Neuronal stem cell (in vitro differentiated cells): ENCODE measurements around the gene ELMO1.

Source experiments
- DNase-seq: peaks from one replicate; pipeline ENCODE4 v3.0.0-alpha.2; 2013; ENCODE audit warnings: low spot score
- H2AFZ ChIP-seq: one replicate; pipeline ENCODE4 v1.6.1; 2013; ENCODE audit warnings: mild to moderate bottlenecking, low read length, inconsistent platforms
- H2AK5ac ChIP-seq: 2 replicates; pipeline ENCODE4 v1.6.1; 2013; ENCODE audit warnings: low read depth, mild to moderate bottlenecking, inconsistent platforms, low read length, moderate library complexity, mixed read lengths
- H2BK120ac ChIP-seq: 2 replicates; pipeline ENCODE4 v1.6.1; 2013; ENCODE audit warnings: low read depth, mild to moderate bottlenecking, inconsistent platforms, low read length, moderate library complexity, mixed read lengths
- H2BK12ac ChIP-seq: one replicate; pipeline ENCODE4 v1.6.1; 2013; ENCODE audit warnings: low read length, inconsistent platforms
- H2BK15ac ChIP-seq: 2 replicates; pipeline ENCODE4 v1.6.1; 2013; ENCODE audit warnings: mild to moderate bottlenecking, low read length, inconsistent platforms, mixed read lengths
- H2BK5ac ChIP-seq: one replicate; pipeline ENCODE4 v1.6.1; 2013; ENCODE audit warnings: inconsistent platforms, mild to moderate bottlenecking, low read length, moderate library complexity
- H3K14ac ChIP-seq: one replicate; pipeline ENCODE4 v1.6.1; 2013; ENCODE audit warnings: low read length, inconsistent platforms
- H3K18ac ChIP-seq: 2 replicates; pipeline ENCODE4 v1.6.1; 2013; ENCODE audit warnings: low read length, inconsistent platforms
- H3K23ac ChIP-seq: 2 replicates; pipeline ENCODE4 v1.6.1; 2013; ENCODE audit warnings: low read depth, mild to moderate bottlenecking, mixed read lengths, low read length, inconsistent platforms; ENCODE audit not compliant: poor library complexity
- H3K27ac ChIP-seq: replicated peaks from 3 replicates; pipeline ENCODE4 v1.5.1; 2013; ENCODE audit warnings: low read length, inconsistent platforms
- H3K27me3 ChIP-seq, 3 experiments: 2 replicates each; pipeline ENCODE4 v1.6.1; 2013; ENCODE audit warnings: low read length in 3 of 3, mild to moderate bottlenecking in 2 of 3, inconsistent platforms in 1 of 3, low read depth in 1 of 3, mixed read lengths in 1 of 3, moderate library complexity in 1 of 3; ENCODE audit not compliant: control insufficient read depth in 3 of 3, insufficient read depth in 3 of 3
- H3K36me3 ChIP-seq, 2 donors: replicated peaks in 1 of 2; 2 replicates each; pipeline ENCODE4 v1.6.1; 2013; ENCODE audit warnings: low read length in 2 of 2; ENCODE audit not compliant: control insufficient read depth in 2 of 2, insufficient read depth in 2 of 2
- H3K4ac ChIP-seq: 2 replicates; pipeline ENCODE4 v1.6.1; 2013; ENCODE audit warnings: inconsistent platforms, mild to moderate bottlenecking, low read length, moderate library complexity
- H3K4me1 ChIP-seq, 2 donors: 1 replicate in 1 of 2; 2 replicates in 1 of 2; pipeline ENCODE4 v1.6.1; 2013; ENCODE audit warnings: low read length in 2 of 2, low read depth in 1 of 2; ENCODE audit not compliant: control insufficient read depth in 2 of 2, insufficient read depth in 1 of 2
- H3K4me2 ChIP-seq: one replicate; pipeline ENCODE4 v1.6.1; 2013; ENCODE audit warnings: mild to moderate bottlenecking, low read length, inconsistent platforms; ENCODE audit not compliant: insufficient read depth, poor library complexity, severe bottlenecking
- H3K4me3 ChIP-seq, 2 donors: 2 replicates each; pipeline ENCODE4 v1.5.1; 2013; ENCODE audit warnings: low read length in 2 of 2, mild to moderate bottlenecking in 2 of 2, inconsistent platforms in 1 of 2, moderate library complexity in 1 of 2
- H3K79me1 ChIP-seq: one replicate; pipeline ENCODE4 v1.6.1; 2013; ENCODE audit warnings: low read depth, mild to moderate bottlenecking, inconsistent platforms, low read length, moderate library complexity
- H3K9ac ChIP-seq: one replicate; pipeline ENCODE4 v1.6.1; 2013; ENCODE audit warnings: mild to moderate bottlenecking, low read depth, low read length, inconsistent platforms; ENCODE audit not compliant: poor library complexity
- H3K9me3 ChIP-seq, 2 donors: replicated peaks in 1 of 2; 2 replicates each; pipeline versions ENCODE3 to v1.6.1; 2013; ENCODE audit warnings: low read length in 2 of 2, mild to moderate bottlenecking in 2 of 2, inconsistent platforms in 1 of 2, low read depth in 1 of 2, mixed read lengths in 1 of 2, moderate library complexity in 1 of 2; ENCODE audit not compliant: control insufficient read depth in 2 of 2, insufficient read depth in 1 of 2
- H4K8ac ChIP-seq: one replicate; pipeline ENCODE4 v1.6.1; 2013; ENCODE audit warnings: low read depth, mild to moderate bottlenecking, inconsistent platforms, low read length, moderate library complexity
- H4K91ac ChIP-seq: one replicate; pipeline ENCODE4 v1.6.1; 2013; ENCODE audit warnings: low read length, low read depth, mild to moderate bottlenecking, inconsistent platforms; ENCODE audit not compliant: poor library complexity
- WGBS, 2 donors: extraction: QIAGEN DNeasy Blood & Tissue Kit; methylation state at CpG; one replicate each; pipeline ENCODE4 v1.1.7; 2013; ENCODE audit warnings: missing lambda C conversion rate in 2 of 2, mixed read lengths in 1 of 2; ENCODE audit not compliant: insufficient read length in 2 of 2, insufficient replicate concordance in 1 of 2; ENCODE audit errors: extremely low coverage in 2 of 2; 5-methylcytosine and 5-hydroxymethylcytosine counted together

The ELMO1 gene

DNA sequence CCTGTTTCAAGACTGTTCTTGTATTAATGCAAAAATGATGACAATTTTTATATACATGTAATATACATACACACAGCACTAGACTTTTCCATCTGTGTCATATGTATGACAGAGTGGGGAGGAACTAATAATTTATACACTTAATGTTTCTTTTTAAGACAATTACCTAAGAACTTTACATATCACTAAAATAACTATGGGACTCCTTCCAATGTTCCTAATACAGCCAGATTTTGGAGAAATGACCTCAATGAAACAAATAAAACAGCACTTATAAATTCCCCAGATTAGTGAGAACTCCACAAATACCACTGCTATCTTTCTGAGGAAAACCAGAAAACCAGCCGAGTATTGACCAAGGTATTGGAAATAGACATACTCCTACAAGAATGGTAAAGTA is 199.4 kb downstream of the ELMO1 start:
- Histone ChIP-seq H4K91ac (no peak overlapping the region), H2AFZ (peak overlapping the region; percentile 32), H2BK12ac (no peak overlapping the region), H3K27me3 (no peaks in the 10 kb centered on the region), H2BK120ac (no peak overlapping the region), H2AK5ac (no peak overlapping the region), H3K9me3 (no peaks in the 10 kb centered on the region), H3K18ac (no peak overlapping the region), H3K23ac (no peak overlapping the region), H2BK15ac (no peak overlapping the region), H4K8ac (no peak overlapping the region), H3K4ac (no peak overlapping the region), H3K27ac (no peak overlapping the region), H3K4me2 (no peak overlapping the region), H2BK5ac (no peak overlapping the region), H3K79me1 (no peaks in the 10 kb centered on the region), H3K4me1 (peaks cover 10 to 22% of the 10 kb centered on the region in 2 donors), H3K9ac (no peak overlapping the region), H3K14ac (no peak overlapping the region), H3K4me3 (no peak overlapping the region), H3K36me3 (no peaks in the 10 kb centered on the region)
- no CpG with 5 or more reads among the region's 1 CpG for WGBS, 2 donors
- no peak for DNase-seq

DNA sequence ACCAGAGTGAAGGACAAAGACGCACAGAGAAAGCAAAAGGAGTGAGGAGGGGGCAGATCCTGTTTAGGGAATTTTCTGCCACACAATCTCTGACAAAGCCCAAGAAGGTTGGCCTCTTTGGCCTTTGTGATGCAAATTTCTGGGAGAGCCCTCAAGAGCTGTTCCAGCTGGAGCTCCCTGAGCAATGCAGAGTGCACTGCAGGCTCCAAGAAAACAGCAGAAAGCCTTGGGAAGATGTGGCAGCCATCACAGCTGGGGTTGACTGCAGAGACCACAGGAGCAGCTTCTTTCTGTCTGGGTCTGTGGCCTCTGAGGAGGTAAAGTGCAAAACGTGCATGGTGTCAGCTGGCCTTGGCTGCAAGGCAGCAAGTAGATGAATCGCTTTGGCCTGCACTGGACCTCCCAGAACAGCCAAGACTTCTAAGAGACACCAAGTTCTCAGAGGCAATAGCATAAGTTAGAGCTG is 200.2 kb downstream of the ELMO1 start:
- Histone ChIP-seq H3K23ac (no peak overlapping the region), H4K91ac (no peak overlapping the region), H3K18ac (no peak overlapping the region), H3K14ac (no peak overlapping the region), H3K27ac (peak overlapping the region; percentile 16), H2BK120ac (no peak overlapping the region), H3K27me3 (no peaks in the 10 kb centered on the region), H3K4me2 (no peak overlapping the region), H3K79me1 (no peaks in the 10 kb centered on the region), H2BK15ac (no peak overlapping the region), H4K8ac (no peak overlapping the region), H3K9ac (no peak overlapping the region), H3K4me3 (no peak overlapping the region), H3K36me3 (no peaks in the 10 kb centered on the region), H3K9me3 (no peaks in the 10 kb centered on the region), H2AFZ (peak overlapping the region; percentile 32), H2BK12ac (no peak overlapping the region), H2AK5ac (no peak overlapping the region), H2BK5ac (no peak overlapping the region), H3K4me1 (peaks cover 10 to 22% of the 10 kb centered on the region in 2 donors), H3K4ac (no peak overlapping the region)
- DNase-seq = peak; percentile 80
- WGBS, 2 donors = no CpG with 5 or more reads among the region's 3 CpGs

DNA sequence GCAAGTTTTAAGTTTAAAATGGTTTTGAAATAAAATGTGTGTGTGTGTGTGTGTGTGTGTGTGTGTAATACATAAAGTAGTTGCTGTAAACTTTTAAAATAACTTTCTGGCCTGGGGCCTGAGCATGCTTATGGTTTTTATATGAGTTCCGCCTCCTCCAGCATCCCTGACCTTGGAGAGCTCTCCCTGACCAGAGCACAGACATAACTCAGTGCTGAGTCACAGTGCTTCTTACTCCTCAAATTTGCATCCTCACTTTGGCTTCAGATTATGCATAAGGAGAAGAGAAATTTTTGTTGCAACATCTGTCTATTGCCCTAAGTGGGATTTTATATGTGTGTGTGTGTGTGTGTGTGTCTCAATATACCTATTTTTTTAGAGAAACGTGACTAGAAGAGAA is 200.8 kb downstream of the ELMO1 start:
- no peaks in the 10 kb centered on the region for H3K27me3 ChIP-seq
- no peak overlapping the region for H3K4ac ChIP-seq
- peaks cover 10 to 22% of the 10 kb centered on the region in 2 donors for H3K4me1 ChIP-seq
- H2BK5ac ChIP-seq = no peak overlapping the region
- no peak overlapping the region for H3K9ac ChIP-seq
- H3K4me2 ChIP-seq = no peak overlapping the region
- H2AK5ac ChIP-seq = no peak overlapping the region
- no peaks in the 10 kb centered on the region for H3K79me1 ChIP-seq
- H2AFZ ChIP-seq = peak overlapping the region; percentile 51
- no peak overlapping the region for H4K91ac ChIP-seq
- no peak overlapping the region for H3K14ac ChIP-seq
- no peak overlapping the region for H2BK15ac ChIP-seq
- H3K23ac ChIP-seq = no peak overlapping the region
- no peak for DNase-seq
- no peaks in the 10 kb centered on the region for H3K36me3 ChIP-seq
- WGBS, 2 donors = no CpG with 5 or more reads among the region's 2 CpGs
- H4K8ac ChIP-seq = no peak overlapping the region
- no peak overlapping the region for H3K18ac ChIP-seq
- H2BK12ac ChIP-seq = no peak overlapping the region
- no peaks in the 10 kb centered on the region for H3K9me3 ChIP-seq
- no peak overlapping the region for H3K27ac ChIP-seq
- H3K4me3 ChIP-seq = no peak overlapping the region
- no peak overlapping the region for H2BK120ac ChIP-seq

DNA sequence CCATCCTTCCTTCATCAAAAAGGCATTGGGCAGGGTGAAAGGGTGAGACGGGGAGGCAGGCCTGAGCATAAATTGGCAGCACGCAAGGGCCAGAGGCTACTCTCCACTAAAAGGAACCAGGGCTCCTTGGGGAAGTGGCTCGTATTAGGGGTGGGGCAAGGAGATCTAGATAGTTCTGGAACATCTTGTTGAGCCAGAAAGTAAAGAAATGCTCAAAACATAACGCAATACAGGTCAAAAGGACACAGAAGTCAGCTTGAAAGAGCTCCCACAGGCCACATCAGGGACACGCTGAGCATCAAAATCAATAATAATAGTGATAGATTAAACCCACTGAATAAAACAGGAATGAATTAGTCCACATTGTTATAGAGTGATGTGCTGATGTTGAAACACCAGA is 203.1 kb downstream of the ELMO1 start:
- Histone ChIP-seq H3K36me3 (no peaks in the 10 kb centered on the region), H2AK5ac (no peak overlapping the region), H2BK15ac (no peak overlapping the region), H3K18ac (no peak overlapping the region), H3K4me3 (no peak overlapping the region), H2BK5ac (no peak overlapping the region), H3K4ac (no peak overlapping the region), H3K27ac (no peak overlapping the region), H3K4me1 (peaks cover 10 to 22% of the 10 kb centered on the region in 2 donors), H3K27me3 (no peaks in the 10 kb centered on the region), H3K9me3 (peaks cover 0 to 14% of the 10 kb centered on the region in 2 donors), H3K4me2 (no peak overlapping the region), H3K23ac (no peak overlapping the region), H2BK12ac (no peak overlapping the region), H2BK120ac (no peak overlapping the region), H3K9ac (no peak overlapping the region), H4K8ac (no peak overlapping the region), H3K79me1 (no peaks in the 10 kb centered on the region), H3K14ac (no peak overlapping the region), H4K91ac (no peak overlapping the region), H2AFZ (no peak overlapping the region)
- no CpG with 5 or more reads among the region's 5 CpGs for WGBS, 2 donors
- DNase-seq = no peak
